Measurements from ENCODE around the gene TRAPPC3L. TPM values are rescaled to one million over a fixed set of nuclear protein-coding genes. Genes with fewer than 3 reads are reported as not detected.

Gene TRAPPC3L
- total and polyA plus RNA-seq, 12 donors = 0.10 to 0.57 (median 0.27) TPM; not detected in 4

DNA sequence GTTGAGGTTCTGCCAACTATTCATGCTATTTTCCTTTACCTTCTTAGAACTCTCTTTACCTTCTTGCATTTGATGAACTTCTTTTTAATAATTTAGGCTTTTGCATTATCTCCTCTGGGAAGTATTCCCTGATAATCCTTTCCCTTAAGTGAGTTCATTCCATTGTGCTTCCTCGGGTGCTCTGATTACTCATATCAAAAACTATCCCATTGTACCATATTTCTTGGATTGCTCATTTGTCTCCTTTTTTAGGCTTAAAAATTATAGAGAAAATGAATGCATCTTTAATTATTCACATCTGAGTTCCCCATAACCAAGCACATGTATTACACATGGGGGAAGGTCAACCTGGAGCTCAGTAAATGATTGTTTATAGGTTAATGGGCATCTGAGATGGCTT, 10.6 kb upstream of the TRAPPC3L start:
- Histone ChIP-seq H3K36me3 (replicated peaks in 1 of 2) (no peaks in the 10 kb centered on the region), H3K27ac (no peak overlapping the region), H3K4me1 (replicated peaks in 1 of 2) (peaks cover 0 to 14% of the 10 kb centered on the region in 2 donors), H3K4me3 (no peak overlapping the region), H3K27me3 (no peaks in the 10 kb centered on the region), H3K9me3 (replicated peaks in 1 of 3) (no peaks in the 10 kb centered on the region)
- intact Hi-C loops (cut with DNase I) = no loop called here
- DNase-seq = no peak
- no peak for TF ChIP-seq POLR2A (IDR thresholded peaks at IDR 0.05)
- TF ChIP-seq CTCF (IDR thresholded peaks at IDR 0.05) = no peak
- WGBS, 4 donors = 69 to 88% (median 75%) methylated on average over 1 of the region's 1 CpG

- intact Hi-C loops (cut with DNase I) = no loop called here
- Histone ChIP-seq H3K9me3 (replicated peaks in 1 of 3) (no peaks in the 10 kb centered on the region), H3K4me1 (replicated peaks in 1 of 2) (peaks cover 0 to 12% of the 10 kb centered on the region in 2 donors), H3K36me3 (replicated peaks in 1 of 2) (no peaks in the 10 kb centered on the region), H3K4me3 (no peak within 1 kb of the TSS), H3K27ac (no peak within 1 kb of the TSS), H3K27me3 (no peaks in the 10 kb centered on the region)
- no peak for DNase-seq
- TF ChIP-seq CTCF (IDR thresholded peaks at IDR 0.05) = no peak
- TF ChIP-seq POLR2A (IDR thresholded peaks at IDR 0.05) = no peak
Measured at GRCh38 chr6:116553451-116553850, 8.0 kb upstream of the TRAPPC3L start, which contains the start of gene CALHM4. CALHM4 (plus strand) TSS chr6:116553751; CDS start chr6:116553794, 43 bp downstream.

DNA sequence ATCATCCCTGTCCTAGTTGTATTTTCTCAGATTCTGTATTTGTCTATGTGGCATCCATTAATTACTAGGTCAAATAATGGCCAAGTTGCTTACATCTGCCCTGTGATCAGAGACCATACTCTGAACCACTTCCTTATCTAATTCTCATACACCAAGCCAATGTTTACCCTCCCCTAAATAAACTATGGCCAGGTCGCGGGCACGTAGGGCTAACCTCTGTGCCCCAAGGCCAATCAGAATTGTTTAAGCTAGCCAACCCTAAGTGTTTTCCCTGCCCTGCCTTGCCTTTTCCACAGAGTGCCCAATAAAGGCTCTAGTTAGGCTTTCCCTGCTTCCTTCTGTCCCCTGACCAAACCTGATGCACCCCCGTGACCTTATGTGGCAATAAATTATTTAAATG, 5.3 kb upstream of the TRAPPC3L start:
- H3K36me3 ChIP-seq (replicated peaks in 1 of 2) = no peaks in the 10 kb centered on the region
- H3K9me3 ChIP-seq (replicated peaks in 1 of 3) = no peaks in the 10 kb centered on the region
- H3K27ac ChIP-seq = no peak overlapping the region
- no peak for DNase-seq
- H3K27me3 ChIP-seq = no peaks in the 10 kb centered on the region
- 34 to 45% (median 37%) methylated on average over 4 of the region's 4 CpGs for WGBS, 4 donors
- TF ChIP-seq POLR2A (IDR thresholded peaks at IDR 0.05) (no peak), CTCF (IDR thresholded peaks at IDR 0.05) (no peak)
- no peaks in the 10 kb centered on the region for H3K4me1 ChIP-seq (replicated peaks in 1 of 2)
- intact Hi-C loops (cut with DNase I) = no loop called here
- H3K4me3 ChIP-seq = no peak overlapping the region

- Histone ChIP-seq H3K27me3 (peaks cover 3% of the 10 kb centered on the region), H3K27ac (no peak overlapping the region), H3K4me1 (replicated peaks in 1 of 2) (no peaks in the 10 kb centered on the region), H3K4me3 (no peak overlapping the region), H3K9me3 (replicated peaks in 1 of 3) (no peaks in the 10 kb centered on the region), H3K36me3 (replicated peaks in 1 of 2) (no peaks in the 10 kb centered on the region)
- WGBS, 4 donors = 83 to 89% (median 86%) methylated on average over 6 of the region's 6 CpGs
- intact Hi-C loops (cut with DNase I) = no loop called here
- DNase-seq = no peak
- no peak for TF ChIP-seq CTCF (IDR thresholded peaks at IDR 0.05)
- no peak for TF ChIP-seq POLR2A (IDR thresholded peaks at IDR 0.05)
Measured at GRCh38 chr6:116547358-116547757, 1.9 kb upstream of the TRAPPC3L start.
